ENCODE data around the gene HECW1.

GRCh38 chr7:43535031-43535451 lies 422.6 kb downstream of the HECW1 start:
- TF ChIP-seq CTCF (conservative IDR thresholded peaks at IDR 0.05; ENCODE audit: low read length) (no peak), EZH2phosphoT487 (IDR thresholded peaks at IDR 0.05; ENCODE audit: borderline replicate concordance) (no peak)
